ENCODE data around the gene EYA2. TPM values are rescaled to one million over a fixed set of nuclear protein-coding genes. Genes with fewer than 3 reads are reported as not detected.

Gene EYA2
- polyA plus RNA-seq, 2 donors = 21.5 to 23.6 TPM

GRCh38 chr20:46935394-46936017 lies 40.9 kb downstream of the EYA2 start:
- Histone ChIP-seq H3K4me3 (ENCODE audit: low read depth in 1 of 2, low read length in 2 of 2) (no peak overlapping the region), H3K27me3 (ENCODE audit: control insufficient read depth in 1 of 2, insufficient read depth in 2 of 2, low read length in 2 of 2) (no peaks in the 10 kb centered on the region), H3K27ac (ENCODE audit: low read depth in 2 of 2, low read length in 1 of 2) (no peak overlapping the region), H3K4me1 (ENCODE audit: control insufficient read depth in 2 of 2, insufficient read depth in 2 of 2, low read length in 1 of 2) (peaks cover 0 to 2% of the 10 kb centered on the region in 2 donors), H3K9me3 (ENCODE audit: control insufficient read depth in 2 of 2, insufficient read depth in 1 of 2, low read depth in 1 of 2, low read length in 1 of 2) (no peaks in the 10 kb centered on the region), H3K36me3 (ENCODE audit: control insufficient read depth in 2 of 2, insufficient read depth in 2 of 2, low read length in 1 of 2) (no peaks in the 10 kb centered on the region)
- 90 to 92% methylated on average over 9 of the region's 9 CpGs for WGBS, 2 donors

- Histone ChIP-seq H3K4me1 (ENCODE audit: control insufficient read depth in 2 of 2, insufficient read depth in 2 of 2, low read length in 1 of 2) (peaks cover 0 to 2% of the 10 kb centered on the region in 2 donors), H3K36me3 (ENCODE audit: control insufficient read depth in 2 of 2, insufficient read depth in 2 of 2, low read length in 1 of 2) (no peaks in the 10 kb centered on the region), H3K9me3 (ENCODE audit: control insufficient read depth in 2 of 2, insufficient read depth in 1 of 2, low read depth in 1 of 2, low read length in 1 of 2) (no peaks in the 10 kb centered on the region), H3K27ac (ENCODE audit: low read depth in 2 of 2, low read length in 1 of 2) (no peak overlapping the region), H3K4me3 (ENCODE audit: low read depth in 1 of 2, low read length in 2 of 2) (no peak overlapping the region), H3K27me3 (ENCODE audit: control insufficient read depth in 1 of 2, insufficient read depth in 2 of 2, low read length in 2 of 2) (no peaks in the 10 kb centered on the region)
- 67 to 71% methylated on average over 18 of the region's 18 CpGs for WGBS, 2 donors
These were observed 41.9 kb downstream of the EYA2 start for GRCh38 chr20:46936415-46937156.

DNA sequence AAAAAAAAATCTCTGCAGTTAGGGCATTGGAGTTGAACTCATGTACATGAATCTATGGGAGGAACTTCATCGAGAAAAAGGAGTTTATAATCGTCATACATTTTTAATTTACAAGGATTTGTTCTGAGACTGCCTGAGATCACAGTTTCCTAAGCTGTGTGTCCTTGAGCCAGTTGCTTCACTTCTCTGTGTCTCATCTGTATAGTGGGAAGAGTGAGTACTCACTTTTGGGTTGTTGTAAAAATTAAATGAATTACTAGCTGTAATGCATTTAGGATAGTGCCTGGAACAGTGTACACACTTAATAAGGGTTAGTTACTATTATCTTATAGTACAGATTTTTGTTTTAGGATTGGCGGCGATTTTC lies 42.5 kb downstream of the EYA2 start:
- Histone ChIP-seq H3K4me1 (ENCODE audit: control insufficient read depth in 2 of 2, insufficient read depth in 2 of 2, low read length in 1 of 2) (peaks cover 0 to 2% of the 10 kb centered on the region in 2 donors), H3K4me3 (ENCODE audit: low read depth in 1 of 2, low read length in 2 of 2) (no peak overlapping the region), H3K27me3 (ENCODE audit: control insufficient read depth in 1 of 2, insufficient read depth in 2 of 2, low read length in 2 of 2) (no peaks in the 10 kb centered on the region), H3K27ac (ENCODE audit: low read depth in 2 of 2, low read length in 1 of 2) (no peak overlapping the region), H3K9me3 (ENCODE audit: control insufficient read depth in 2 of 2, insufficient read depth in 1 of 2, low read depth in 1 of 2, low read length in 1 of 2) (no peaks in the 10 kb centered on the region), H3K36me3 (ENCODE audit: control insufficient read depth in 2 of 2, insufficient read depth in 2 of 2, low read length in 1 of 2) (no peaks in the 10 kb centered on the region)
- 77 to 78% methylated on average over 4 of the region's 4 CpGs for WGBS, 2 donors

DNA sequence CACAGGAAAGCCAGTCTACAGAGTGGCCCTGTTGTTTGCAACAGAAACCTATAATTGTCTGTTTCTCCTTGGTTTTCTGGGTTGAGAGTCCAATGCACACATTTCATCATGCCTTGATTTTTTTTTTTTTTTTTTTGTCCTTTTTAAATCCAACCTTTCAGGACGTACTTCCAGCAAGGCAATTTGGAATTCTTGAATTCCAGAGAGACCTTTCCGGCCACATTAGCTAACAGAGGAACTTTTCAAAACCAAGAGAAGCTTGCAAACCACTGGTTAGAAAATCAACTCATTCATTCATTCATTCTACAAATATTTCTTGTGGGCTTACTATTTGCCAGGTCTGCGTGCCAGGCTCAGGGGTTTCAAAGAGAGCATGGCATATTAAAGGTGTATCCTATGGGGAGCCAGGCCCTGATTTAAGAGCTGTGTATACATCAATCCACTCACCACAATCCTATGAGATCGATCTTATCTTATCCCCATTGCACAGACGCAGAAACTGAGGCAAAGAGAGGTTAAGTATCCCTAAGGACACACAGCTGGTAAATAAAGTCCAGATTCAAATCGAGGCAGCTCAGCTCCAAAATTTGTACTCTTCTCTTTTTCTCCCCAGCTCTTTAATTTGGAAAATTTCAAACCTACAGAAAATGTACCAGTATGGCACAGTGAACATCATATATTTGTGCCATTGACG lies 43.0 kb downstream of the EYA2 start:
- Histone ChIP-seq H3K27ac (ENCODE audit: low read depth in 2 of 2, low read length in 1 of 2) (no peak overlapping the region), H3K4me1 (ENCODE audit: control insufficient read depth in 2 of 2, insufficient read depth in 2 of 2, low read length in 1 of 2) (peaks cover 0 to 2% of the 10 kb centered on the region in 2 donors), H3K4me3 (ENCODE audit: low read depth in 1 of 2, low read length in 2 of 2) (no peak overlapping the region), H3K27me3 (ENCODE audit: control insufficient read depth in 1 of 2, insufficient read depth in 2 of 2, low read length in 2 of 2) (no peaks in the 10 kb centered on the region), H3K9me3 (ENCODE audit: control insufficient read depth in 2 of 2, insufficient read depth in 1 of 2, low read depth in 1 of 2, low read length in 1 of 2) (no peaks in the 10 kb centered on the region), H3K36me3 (ENCODE audit: control insufficient read depth in 2 of 2, insufficient read depth in 2 of 2, low read length in 1 of 2) (no peaks in the 10 kb centered on the region)
- WGBS, 2 donors = 76 to 83% methylated on average over 7 of the region's 7 CpGs

DNA sequence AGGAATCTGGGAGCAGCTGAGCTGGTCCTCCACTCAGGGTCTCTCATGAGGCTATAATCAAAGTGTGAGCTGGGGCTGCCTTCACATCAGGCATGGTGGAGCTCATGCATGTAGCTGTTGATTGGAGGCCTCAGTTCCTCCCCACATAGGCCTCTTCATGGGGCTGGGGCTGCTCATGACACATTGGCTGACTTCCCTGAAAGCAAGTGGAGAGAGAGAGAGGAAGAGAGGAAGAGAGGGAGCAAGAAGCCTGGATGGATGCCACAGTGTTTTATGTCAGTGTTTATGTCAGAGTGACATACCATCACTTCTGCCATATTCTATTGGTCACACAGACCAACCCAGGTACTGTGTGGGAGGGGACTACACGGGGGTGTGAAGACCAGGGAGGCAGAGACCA lies 43.8 kb downstream of the EYA2 start:
- Histone ChIP-seq H3K36me3 (ENCODE audit: control insufficient read depth in 2 of 2, insufficient read depth in 2 of 2, low read length in 1 of 2) (no peaks in the 10 kb centered on the region), H3K4me3 (ENCODE audit: low read depth in 1 of 2, low read length in 2 of 2) (no peak overlapping the region), H3K27me3 (ENCODE audit: control insufficient read depth in 1 of 2, insufficient read depth in 2 of 2, low read length in 2 of 2) (no peaks in the 10 kb centered on the region), H3K9me3 (ENCODE audit: control insufficient read depth in 2 of 2, insufficient read depth in 1 of 2, low read depth in 1 of 2, low read length in 1 of 2) (no peaks in the 10 kb centered on the region), H3K27ac (ENCODE audit: low read depth in 2 of 2, low read length in 1 of 2) (no peak overlapping the region), H3K4me1 (ENCODE audit: control insufficient read depth in 2 of 2, insufficient read depth in 2 of 2, low read length in 1 of 2) (peaks cover 0 to 2% of the 10 kb centered on the region in 2 donors)
- WGBS, 2 donors = 59 to 68% methylated on average over 1 of the region's 1 CpG

DNA sequence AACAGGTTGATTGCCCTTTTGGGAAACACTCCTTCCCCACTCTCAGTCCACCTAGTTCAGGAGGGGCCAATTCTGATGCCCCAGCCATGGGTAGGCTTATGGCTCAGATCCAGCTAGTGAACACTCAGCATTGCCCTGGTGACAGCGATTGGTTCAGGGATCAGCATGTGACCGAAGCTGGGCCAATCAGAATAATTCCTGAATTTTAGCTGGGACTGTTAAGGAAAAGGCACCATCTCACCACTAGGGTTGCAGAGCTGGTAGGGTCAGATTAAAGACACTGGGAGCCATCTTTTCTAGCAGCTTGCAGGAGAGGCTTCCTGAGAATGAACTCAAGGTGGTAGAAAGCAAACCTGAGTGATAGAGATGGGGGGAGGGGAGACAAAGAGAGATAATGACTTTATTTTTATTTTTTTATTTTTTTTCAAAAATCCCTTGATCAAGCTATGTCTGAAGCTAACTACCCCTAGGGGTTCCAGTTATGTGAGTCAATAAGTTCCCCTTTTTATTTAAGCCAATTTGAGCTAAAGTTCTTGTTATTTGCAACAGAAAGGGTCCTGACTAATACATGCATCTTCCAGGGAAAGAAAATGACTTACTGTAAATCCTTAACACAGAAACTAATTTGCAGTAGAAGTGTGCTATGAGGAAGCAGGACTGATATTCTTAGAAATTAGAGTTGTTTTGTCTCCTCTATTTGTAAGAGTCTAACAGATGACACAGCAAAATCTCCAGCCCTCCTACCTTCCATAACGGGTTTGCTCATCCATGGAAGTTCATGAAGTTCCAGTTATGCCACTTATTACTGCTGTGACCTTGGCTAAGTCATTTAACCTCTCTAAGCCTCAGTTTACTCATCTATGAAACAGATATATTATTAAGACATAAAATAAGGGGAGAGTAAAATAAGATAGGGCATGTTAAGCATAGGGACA lies 44.7 kb downstream of the EYA2 start:
- 68 to 75% methylated on average over 3 of the region's 3 CpGs for WGBS, 2 donors
- no peak overlapping the region for H3K4me3 ChIP-seq (ENCODE audit: low read depth in 1 of 2, low read length in 2 of 2)
- H3K27me3 ChIP-seq (ENCODE audit: control insufficient read depth in 1 of 2, insufficient read depth in 2 of 2, low read length in 2 of 2) = no peaks in the 10 kb centered on the region
- no peaks in the 10 kb centered on the region for H3K9me3 ChIP-seq (ENCODE audit: control insufficient read depth in 2 of 2, insufficient read depth in 1 of 2, low read depth in 1 of 2, low read length in 1 of 2)
- no peak overlapping the region for H3K27ac ChIP-seq (ENCODE audit: low read depth in 2 of 2, low read length in 1 of 2)
- peaks cover 0 to 2% of the 10 kb centered on the region in 2 donors for H3K4me1 ChIP-seq (ENCODE audit: control insufficient read depth in 2 of 2, insufficient read depth in 2 of 2, low read length in 1 of 2)
- H3K36me3 ChIP-seq (ENCODE audit: control insufficient read depth in 2 of 2, insufficient read depth in 2 of 2, low read length in 1 of 2) = no peaks in the 10 kb centered on the region

DNA sequence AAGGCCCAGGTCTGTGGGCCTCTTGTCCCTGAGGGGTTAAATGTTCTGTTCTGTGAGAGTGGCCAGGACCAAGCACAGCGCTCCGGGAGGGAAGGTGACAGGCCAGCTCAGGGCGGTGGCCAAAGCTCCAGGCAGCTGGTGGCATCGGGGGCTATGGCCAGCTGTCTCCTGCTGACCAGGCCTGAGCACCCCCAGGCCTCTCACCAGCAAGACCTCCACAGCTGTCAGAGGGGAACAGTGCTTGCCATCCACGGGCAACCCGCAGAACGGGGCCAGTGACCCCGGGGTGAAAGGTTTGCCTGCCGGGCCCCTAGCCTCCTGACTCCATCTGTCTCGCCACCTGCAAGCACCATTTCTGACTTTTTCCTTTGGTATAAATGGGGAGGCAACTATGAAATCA lies 46.0 kb downstream of the EYA2 start:
- Histone ChIP-seq H3K36me3 (ENCODE audit: control insufficient read depth in 2 of 2, insufficient read depth in 2 of 2, low read length in 1 of 2) (no peaks in the 10 kb centered on the region), H3K4me3 (ENCODE audit: low read depth in 1 of 2, low read length in 2 of 2) (no peak overlapping the region), H3K27me3 (ENCODE audit: control insufficient read depth in 1 of 2, insufficient read depth in 2 of 2, low read length in 2 of 2) (no peaks in the 10 kb centered on the region), H3K27ac (ENCODE audit: low read depth in 2 of 2, low read length in 1 of 2) (no peak overlapping the region), H3K4me1 (ENCODE audit: control insufficient read depth in 2 of 2, insufficient read depth in 2 of 2, low read length in 1 of 2) (peaks cover 0 to 2% of the 10 kb centered on the region in 2 donors), H3K9me3 (ENCODE audit: control insufficient read depth in 2 of 2, insufficient read depth in 1 of 2, low read depth in 1 of 2, low read length in 1 of 2) (no peaks in the 10 kb centered on the region)
- 82 to 85% methylated on average over 10 of the region's 10 CpGs for WGBS, 2 donors

DNA sequence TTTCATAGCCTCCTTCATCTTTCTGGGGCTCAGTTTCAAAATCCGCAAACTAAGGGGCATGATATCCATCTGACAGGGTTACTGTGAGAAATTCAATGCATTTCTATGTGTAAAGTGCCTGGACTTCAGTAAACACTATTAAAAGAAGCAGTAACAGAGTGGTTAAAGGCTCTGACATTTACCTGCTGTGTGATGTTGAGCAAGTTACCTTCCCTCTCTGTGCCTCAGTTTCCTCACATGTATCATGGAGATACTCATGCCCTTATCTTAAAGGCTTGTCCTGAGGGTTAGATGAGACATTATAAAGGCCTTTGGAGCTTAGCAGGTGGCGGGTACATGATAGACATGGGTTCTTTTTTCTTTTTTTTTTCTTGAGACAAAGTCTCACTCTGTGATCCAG lies 46.8 kb downstream of the EYA2 start:
- no peaks in the 10 kb centered on the region for H3K36me3 ChIP-seq (ENCODE audit: control insufficient read depth in 2 of 2, insufficient read depth in 2 of 2, low read length in 1 of 2)
- H3K27me3 ChIP-seq (ENCODE audit: control insufficient read depth in 1 of 2, insufficient read depth in 2 of 2, low read length in 2 of 2) = no peaks in the 10 kb centered on the region
- H3K9me3 ChIP-seq (ENCODE audit: control insufficient read depth in 2 of 2, insufficient read depth in 1 of 2, low read depth in 1 of 2, low read length in 1 of 2) = no peaks in the 10 kb centered on the region
- no peak overlapping the region for H3K4me3 ChIP-seq (ENCODE audit: low read depth in 1 of 2, low read length in 2 of 2)
- peaks cover 0 to 7% of the 10 kb centered on the region in 2 donors for H3K4me1 ChIP-seq (ENCODE audit: control insufficient read depth in 2 of 2, insufficient read depth in 2 of 2, low read length in 1 of 2)
- WGBS, 2 donors = 88 to 92% methylated on average over 2 of the region's 2 CpGs
- H3K27ac ChIP-seq (ENCODE audit: low read depth in 2 of 2, low read length in 1 of 2) = no peak overlapping the region

All from esophagus (tissue), 2 donors.